HepG2 (cell line): ENCODE data around the gene FAT2. TPM values are rescaled to one million over a fixed set of nuclear protein-coding genes. Genes with fewer than 3 reads are reported as not detected.

Experiments
- ARNTL ChIP-seq: sonication (generic); formaldehyde crosslinking; IDR thresholded peaks from 2 replicates; pipeline ENCODE4 v1.4.0; 2020; ENCODE audit warnings: mild to moderate bottlenecking, missing genetic modification reagents
- GATAD2A ChIP-seq: IDR thresholded peaks from 2 replicates; pipeline ENCODE4 v1.6.1; 2016
- HIVEP1 ChIP-seq: sonication (generic); formaldehyde crosslinking; IDR thresholded peaks from 2 replicates; pipeline ENCODE4 v1.4.0; 2020; ENCODE audit warnings: mild to moderate bottlenecking, missing genetic modification reagents
- SOX6 ChIP-seq, 2 experiments: fragments of 450-650 bp in 1 of 2; sonication (generic) in 1 of 2; formaldehyde crosslinking in 1 of 2; IDR thresholded peaks; 2 replicates each; pipeline versions ENCODE4 v1.4.0 to v1.6.1; 2017 to 2020; ENCODE audit warnings: antibody characterized with exemption in 1 of 2, mild to moderate bottlenecking in 1 of 2, missing genetic modification reagents in 1 of 2
- ZMYM4 ChIP-seq: sonication (generic); formaldehyde crosslinking; IDR thresholded peaks from 2 replicates; pipeline ENCODE4 v1.8.1; 2023; ENCODE audit warnings: mild to moderate bottlenecking, missing genetic modification reagents
- ZNF543 ChIP-seq: sonication (generic); formaldehyde crosslinking; IDR thresholded peaks from 2 replicates; pipeline ENCODE4 v1.4.0; 2020; ENCODE audit warnings: mild to moderate bottlenecking, missing genetic modification reagents
- ZNF841 ChIP-seq: sonication (generic); formaldehyde crosslinking; IDR thresholded peaks from 2 replicates; pipeline ENCODE4 v1.8.1; 2023; ENCODE audit warnings: missing genetic modification reagents, borderline replicate concordance
- polyA plus RNA-seq, 8 experiments: library from polyadenylated mRNA; depleted of rRNA in 3 of 8; stranded (reverse) in 7 of 8; unstranded in 1 of 8; fragments of >200 nt; fragmentation: Illumina TruSeq in 4 of 8; extraction: Trizol in 4 of 8; gene quantifications; 2 replicates each; pipeline versions ENCODE4 v1.2.1 to v1.2.3, GENCODE V29; 2011 to 2016; ENCODE audit warnings: low read depth in 4 of 8, missing spikeins in 1 of 8, mixed read lengths in 1 of 8; ENCODE audit not compliant: insufficient read depth in 1 of 8
- total RNA-seq, 5 experiments: library from RNA; depleted of rRNA; stranded (reverse); fragments of >200 nt; fragmentation: Illumina TruSeq; extraction: Trizol; gene quantifications; 2 replicates each; pipeline ENCODE4 v1.2.3, GENCODE V29; 2016; ENCODE audit warnings: low read depth in 1 of 5
- TF ChIP-seq, protein P1 (sequence below): sonication (generic); formaldehyde crosslinking; IDR thresholded peaks from 2 replicates; pipeline ENCODE4 v1.4.0; 2020; ENCODE audit warnings: mild to moderate bottlenecking, missing genetic modification reagents
- TF ChIP-seq, protein P2 (sequence below): sonication (generic); formaldehyde crosslinking; conservative IDR thresholded peaks from 2 replicates; pipeline ENCODE4 v1.4.0; 2020; ENCODE audit warnings: mild to moderate bottlenecking, missing genetic modification reagents, moderate library complexity
- TF ChIP-seq, protein P3 (sequence below): IDR thresholded peaks from 2 replicates; pipeline ENCODE4 v1.4.0; 2020; ENCODE audit warnings: mild to moderate bottlenecking, missing genetic modification reagents
- TF ChIP-seq, protein P4 (sequence below): sonication (generic); formaldehyde crosslinking; IDR thresholded peaks from 2 replicates; pipeline ENCODE4 v1.9.0; 2021; ENCODE audit warnings: missing genetic modification reagents, borderline replicate concordance
- TF ChIP-seq, protein P5 (sequence below): IDR thresholded peaks from 2 replicates; pipeline ENCODE4 v1.6.1; 2016

The FAT2 gene
- total and polyA plus RNA-seq, 2 of the 13 experiments (the other 11 are each of a cell fraction or from before 2014, with no cell fraction given) = not detected

DNA sequence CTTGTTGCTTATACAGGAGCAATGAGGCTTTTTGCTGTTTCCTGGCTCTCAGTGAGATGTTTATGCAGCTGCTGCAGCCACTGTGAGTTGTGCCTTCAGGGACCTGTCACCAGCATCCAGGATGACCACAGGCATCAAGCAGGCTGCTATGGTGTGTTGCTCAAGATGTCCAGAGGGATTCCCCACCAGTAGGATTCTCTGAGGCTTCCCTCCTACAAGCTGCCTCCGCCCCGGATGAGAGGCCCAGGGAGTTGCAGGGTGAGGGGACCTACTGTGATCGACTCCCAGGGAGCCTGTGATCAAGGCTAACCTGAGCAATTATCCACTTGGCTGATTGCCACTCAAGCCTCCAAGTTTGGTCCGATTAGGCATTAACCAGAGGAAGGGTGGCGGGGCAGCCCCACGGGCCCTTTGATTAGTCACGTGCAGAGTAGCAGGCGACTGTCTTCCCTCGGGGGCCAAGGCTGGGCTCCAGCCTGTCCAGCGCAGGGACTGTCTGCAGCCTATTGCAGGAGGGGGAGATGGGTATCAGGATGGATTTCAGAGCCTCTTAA lies 1.8 kb upstream of the FAT2 start (continued):
- TF ChIP-seq SOX6 (IDR thresholded peaks at IDR 0.05) (no peak), SOX6 (CRISPR knock-in tag; IDR thresholded peaks at IDR 0.05) (peak; percentile 38; the same call in 1 of the 2 replicates), GATAD2A (CRISPR knock-in tag) (0 out of 2 replicates have a peak, but pooled peaks have one; percentile 12), ARNTL (CRISPR knock-in tag) (peak; percentile 68; the same call in 1 of the 2 replicates), ZNF841 (CRISPR knock-in tag) (no peak), ZMYM4 (peak; percentile 46; the same call in 1 of the 2 replicates), ZNF543 (CRISPR knock-in tag) (no peak), HIVEP1 (CRISPR knock-in tag) (peak; percentile 71; the same call in 1 of the 2 replicates)
- TF ChIP-seq, protein P1, sequence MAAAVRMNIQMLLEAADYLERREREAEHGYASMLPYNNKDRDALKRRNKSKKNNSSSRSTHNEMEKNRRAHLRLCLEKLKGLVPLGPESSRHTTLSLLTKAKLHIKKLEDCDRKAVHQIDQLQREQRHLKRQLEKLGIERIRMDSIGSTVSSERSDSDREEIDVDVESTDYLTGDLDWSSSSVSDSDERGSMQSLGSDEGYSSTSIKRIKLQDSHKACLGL (CRISPR knock-in tag) = no peak
- TF ChIP-seq, protein P2, sequence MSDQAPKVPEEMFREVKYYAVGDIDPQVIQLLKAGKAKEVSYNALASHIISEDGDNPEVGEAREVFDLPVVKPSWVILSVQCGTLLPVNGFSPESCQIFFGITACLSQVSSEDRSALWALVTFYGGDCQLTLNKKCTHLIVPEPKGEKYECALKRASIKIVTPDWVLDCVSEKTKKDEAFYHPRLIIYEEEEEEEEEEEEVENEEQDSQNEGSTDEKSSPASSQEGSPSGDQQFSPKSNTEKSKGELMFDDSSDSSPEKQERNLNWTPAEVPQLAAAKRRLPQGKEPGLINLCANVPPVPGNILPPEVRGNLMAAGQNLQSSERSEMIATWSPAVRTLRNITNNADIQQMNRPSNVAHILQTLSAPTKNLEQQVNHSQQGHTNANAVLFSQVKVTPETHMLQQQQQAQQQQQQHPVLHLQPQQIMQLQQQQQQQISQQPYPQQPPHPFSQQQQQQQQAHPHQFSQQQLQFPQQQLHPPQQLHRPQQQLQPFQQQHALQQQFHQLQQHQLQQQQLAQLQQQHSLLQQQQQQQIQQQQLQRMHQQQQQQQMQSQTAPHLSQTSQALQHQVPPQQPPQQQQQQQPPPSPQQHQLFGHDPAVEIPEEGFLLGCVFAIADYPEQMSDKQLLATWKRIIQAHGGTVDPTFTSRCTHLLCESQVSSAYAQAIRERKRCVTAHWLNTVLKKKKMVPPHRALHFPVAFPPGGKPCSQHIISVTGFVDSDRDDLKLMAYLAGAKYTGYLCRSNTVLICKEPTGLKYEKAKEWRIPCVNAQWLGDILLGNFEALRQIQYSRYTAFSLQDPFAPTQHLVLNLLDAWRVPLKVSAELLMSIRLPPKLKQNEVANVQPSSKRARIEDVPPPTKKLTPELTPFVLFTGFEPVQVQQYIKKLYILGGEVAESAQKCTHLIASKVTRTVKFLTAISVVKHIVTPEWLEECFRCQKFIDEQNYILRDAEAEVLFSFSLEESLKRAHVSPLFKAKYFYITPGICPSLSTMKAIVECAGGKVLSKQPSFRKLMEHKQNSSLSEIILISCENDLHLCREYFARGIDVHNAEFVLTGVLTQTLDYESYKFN (CRISPR knock-in tag) = 0 out of 2 replicates have a peak, but pooled peaks have one; percentile 19
- TF ChIP-seq, protein P3, sequence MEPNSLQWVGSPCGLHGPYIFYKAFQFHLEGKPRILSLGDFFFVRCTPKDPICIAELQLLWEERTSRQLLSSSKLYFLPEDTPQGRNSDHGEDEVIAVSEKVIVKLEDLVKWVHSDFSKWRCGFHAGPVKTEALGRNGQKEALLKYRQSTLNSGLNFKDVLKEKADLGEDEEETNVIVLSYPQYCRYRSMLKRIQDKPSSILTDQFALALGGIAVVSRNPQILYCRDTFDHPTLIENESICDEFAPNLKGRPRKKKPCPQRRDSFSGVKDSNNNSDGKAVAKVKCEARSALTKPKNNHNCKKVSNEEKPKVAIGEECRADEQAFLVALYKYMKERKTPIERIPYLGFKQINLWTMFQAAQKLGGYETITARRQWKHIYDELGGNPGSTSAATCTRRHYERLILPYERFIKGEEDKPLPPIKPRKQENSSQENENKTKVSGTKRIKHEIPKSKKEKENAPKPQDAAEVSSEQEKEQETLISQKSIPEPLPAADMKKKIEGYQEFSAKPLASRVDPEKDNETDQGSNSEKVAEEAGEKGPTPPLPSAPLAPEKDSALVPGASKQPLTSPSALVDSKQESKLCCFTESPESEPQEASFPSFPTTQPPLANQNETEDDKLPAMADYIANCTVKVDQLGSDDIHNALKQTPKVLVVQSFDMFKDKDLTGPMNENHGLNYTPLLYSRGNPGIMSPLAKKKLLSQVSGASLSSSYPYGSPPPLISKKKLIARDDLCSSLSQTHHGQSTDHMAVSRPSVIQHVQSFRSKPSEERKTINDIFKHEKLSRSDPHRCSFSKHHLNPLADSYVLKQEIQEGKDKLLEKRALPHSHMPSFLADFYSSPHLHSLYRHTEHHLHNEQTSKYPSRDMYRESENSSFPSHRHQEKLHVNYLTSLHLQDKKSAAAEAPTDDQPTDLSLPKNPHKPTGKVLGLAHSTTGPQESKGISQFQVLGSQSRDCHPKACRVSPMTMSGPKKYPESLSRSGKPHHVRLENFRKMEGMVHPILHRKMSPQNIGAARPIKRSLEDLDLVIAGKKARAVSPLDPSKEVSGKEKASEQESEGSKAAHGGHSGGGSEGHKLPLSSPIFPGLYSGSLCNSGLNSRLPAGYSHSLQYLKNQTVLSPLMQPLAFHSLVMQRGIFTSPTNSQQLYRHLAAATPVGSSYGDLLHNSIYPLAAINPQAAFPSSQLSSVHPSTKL (CRISPR knock-in tag) = peak; percentile 12; the same call in 1 of the 2 replicates
- TF ChIP-seq, protein P4, sequence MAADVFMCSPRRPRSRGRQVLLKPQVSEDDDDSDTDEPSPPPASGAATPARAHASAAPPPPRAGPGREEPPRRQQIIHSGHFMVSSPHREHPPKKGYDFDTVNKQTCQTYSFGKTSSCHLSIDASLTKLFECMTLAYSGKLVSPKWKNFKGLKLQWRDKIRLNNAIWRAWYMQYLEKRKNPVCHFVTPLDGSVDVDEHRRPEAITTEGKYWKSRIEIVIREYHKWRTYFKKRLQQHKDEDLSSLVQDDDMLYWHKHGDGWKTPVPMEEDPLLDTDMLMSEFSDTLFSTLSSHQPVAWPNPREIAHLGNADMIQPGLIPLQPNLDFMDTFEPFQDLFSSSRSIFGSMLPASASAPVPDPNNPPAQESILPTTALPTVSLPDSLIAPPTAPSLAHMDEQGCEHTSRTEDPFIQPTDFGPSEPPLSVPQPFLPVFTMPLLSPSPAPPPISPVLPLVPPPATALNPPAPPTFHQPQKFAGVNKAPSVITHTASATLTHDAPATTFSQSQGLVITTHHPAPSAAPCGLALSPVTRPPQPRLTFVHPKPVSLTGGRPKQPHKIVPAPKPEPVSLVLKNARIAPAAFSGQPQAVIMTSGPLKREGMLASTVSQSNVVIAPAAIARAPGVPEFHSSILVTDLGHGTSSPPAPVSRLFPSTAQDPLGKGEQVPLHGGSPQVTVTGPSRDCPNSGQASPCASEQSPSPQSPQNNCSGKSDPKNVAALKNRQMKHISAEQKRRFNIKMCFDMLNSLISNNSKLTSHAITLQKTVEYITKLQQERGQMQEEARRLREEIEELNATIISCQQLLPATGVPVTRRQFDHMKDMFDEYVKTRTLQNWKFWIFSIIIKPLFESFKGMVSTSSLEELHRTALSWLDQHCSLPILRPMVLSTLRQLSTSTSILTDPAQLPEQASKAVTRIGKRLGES (CRISPR knock-in tag) = no peak
- TF ChIP-seq, protein P5, sequence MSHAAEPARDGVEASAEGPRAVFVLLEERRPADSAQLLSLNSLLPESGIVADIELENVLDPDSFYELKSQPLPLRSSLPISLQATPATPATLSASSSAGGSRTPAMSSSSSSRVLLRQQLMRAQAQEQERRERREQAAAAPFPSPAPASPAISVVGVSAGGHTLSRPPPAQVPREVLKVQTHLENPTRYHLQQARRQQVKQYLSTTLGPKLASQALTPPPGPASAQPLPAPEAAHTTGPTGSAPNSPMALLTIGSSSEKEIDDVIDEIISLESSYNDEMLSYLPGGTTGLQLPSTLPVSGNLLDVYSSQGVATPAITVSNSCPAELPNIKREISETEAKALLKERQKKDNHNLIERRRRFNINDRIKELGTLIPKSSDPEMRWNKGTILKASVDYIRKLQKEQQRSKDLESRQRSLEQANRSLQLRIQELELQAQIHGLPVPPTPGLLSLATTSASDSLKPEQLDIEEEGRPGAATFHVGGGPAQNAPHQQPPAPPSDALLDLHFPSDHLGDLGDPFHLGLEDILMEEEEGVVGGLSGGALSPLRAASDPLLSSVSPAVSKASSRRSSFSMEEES (CRISPR knock-in tag) = 0 out of 2 replicates have a peak, but pooled peaks have one; percentile 42
